ENCODE measurements around the gene PRKACA. TPM values are rescaled to one million over a fixed set of nuclear protein-coding genes. Genes with fewer than 3 reads are reported as not detected.
A peak's percentile ranks its signal among the peaks of the same experiment; 100 is the strongest.

PRKACA gene
- 46.3 and 93.7 TPM in 2 replicates for total RNA-seq (2014; rRNA removed; shearing (Covaris generic))

- peak; percentile 98 for DNase-seq (ENCODE audit: low read depth)
These were observed at the start of gene PRKACA for GRCh38 chr19:14117668-14118164. TSS of gene PRKACA (minus strand) at chr19:14117762. CDS start at chr19:14117547, 215 bp downstream.

- no peak for DNase-seq (ENCODE audit: low read depth)
These were observed 49.5 kb upstream of the PRKACA start for GRCh38 chr19:14166999-14167575.

GRCh38 chr19:14165990-14166830 lies 48.6 kb upstream of the PRKACA start:
- no peak for DNase-seq (ENCODE audit: low read depth)

- DNase-seq (ENCODE audit: low read depth), result no peak
These were observed 47.3 kb upstream of the PRKACA start for GRCh38 chr19:14164724-14165493.

- no peak for DNase-seq (ENCODE audit: low read depth)
These were observed 46.5 kb upstream of the PRKACA start for GRCh38 chr19:14164082-14164481.

- DNase-seq (ENCODE audit: low read depth), result no peak
These were observed 45.3 kb upstream of the PRKACA start for GRCh38 chr19:14162871-14163297.

GRCh38 chr19:14161305-14161704 lies 43.7 kb upstream of the PRKACA start:
- DNase-seq (ENCODE audit: low read depth), result no peak

- DNase-seq (ENCODE audit: low read depth), result no peak
These were observed 42.6 kb upstream of the PRKACA start for GRCh38 chr19:14160017-14160703.

- DNase-seq (ENCODE audit: low read depth), result no peak
These were observed 41.5 kb upstream of the PRKACA start for GRCh38 chr19:14159059-14159458.

- DNase-seq (ENCODE audit: low read depth), result no peak
These were observed 40.9 kb upstream of the PRKACA start for GRCh38 chr19:14158276-14159023.

GRCh38 chr19:14156971-14157717 lies 39.6 kb upstream of the PRKACA start:
- no peak for DNase-seq (ENCODE audit: low read depth)

- DNase-seq (ENCODE audit: low read depth), result no peak
These were observed 38.6 kb upstream of the PRKACA start for GRCh38 chr19:14156122-14156521.

GRCh38 chr19:14155371-14155770 lies 37.8 kb upstream of the PRKACA start:
- DNase-seq (ENCODE audit: low read depth), result no peak

- DNase-seq (ENCODE audit: low read depth), result no peak
These were observed 35.2 kb upstream of the PRKACA start for GRCh38 chr19:14152713-14153112.

- DNase-seq (ENCODE audit: low read depth), result no peak
These were observed 33.5 kb upstream of the PRKACA start for GRCh38 chr19:14150770-14151661.

- no peak for DNase-seq (ENCODE audit: low read depth)
These were observed 32.6 kb upstream of the PRKACA start for GRCh38 chr19:14150041-14150769.

GRCh38 chr19:14149509-14149994 lies 32.0 kb upstream of the PRKACA start:
- DNase-seq (ENCODE audit: low read depth), result no peak

GRCh38 chr19:14148751-14149410 lies 31.3 kb upstream of the PRKACA start:
- no peak for DNase-seq (ENCODE audit: low read depth)
